ENCODE data around the gene CHCHD4. TPM values are rescaled to one million over a fixed set of nuclear protein-coding genes. Genes with fewer than 3 reads are reported as not detected.
A peak's percentile ranks its signal among the peaks of the same experiment; 100 is the strongest.

Gene CHCHD4
- total and polyA plus RNA-seq, 10 of the 15 experiments (the other 5 are each of a cell fraction or from before 2014, with no cell fraction given) = 21.0 to 46.8 (median 29.0) TPM

GRCh38 chr3:14156843-14157561, 32.3 kb upstream of the CHCHD4 start:
- H3K4me2 ChIP-seq (ENCODE audit: control insufficient read depth, insufficient read depth) = no peak overlapping the region
- FAIRE-seq (no peak), ATAC-seq (no peak), DNase-seq (ENCODE audit: low read depth, low spot score) (no peak)
- H3K27ac ChIP-seq (ENCODE audit: control insufficient read depth, insufficient read depth) = no peak overlapping the region
- H3K9ac ChIP-seq (ENCODE audit: control insufficient read depth, insufficient read depth, low read length) = no peak overlapping the region
- CTCF ChIA-PET = no interaction called here
- H3K79me2 ChIP-seq (ENCODE audit: control insufficient read depth, insufficient read depth, low read length) = no peaks in the 10 kb centered on the region
- H3K9me3 ChIP-seq (replicated peaks; ENCODE audit: control insufficient read depth, insufficient read depth, low read length) = peaks cover 5% of the 10 kb centered on the region; the same call in 2 of the 3 replicates
- SMC1A ChIA-PET (ENCODE audit: uncharacterized antibody, unreplicated experiment) = interaction anchor here (0.6 kb wide), 1 partner anchor 498 kb away, joined by 3 read pairs; no protein-coding TSS in a partner anchor
- H3K27me3 ChIP-seq (replicated peaks in 1 of 2; ENCODE audit: control insufficient read depth in 2 of 2, insufficient read depth in 2 of 2, low read length in 1 of 2) = no peaks in the 10 kb centered on the region
- RAD21 ChIA-PET (ENCODE audit: unreplicated experiment) = no interaction called here
- H3K36me3 ChIP-seq (ENCODE audit: control insufficient read depth in 2 of 2, insufficient read depth in 2 of 2, low read length in 1 of 2) = peaks cover 13 to 43% of the 10 kb centered on the region in 2 experiments
- BruUV-seq (replicated peaks) = no TSS peak
- H3K4me1 ChIP-seq (ENCODE audit: control insufficient read depth, insufficient read depth, low read length) = no peaks in the 10 kb centered on the region
- H3K4me3 ChIP-seq = no peak overlapping the region
- intact Hi-C loops (cut with micrococcal nuclease; ENCODE audit: unreplicated experiment) = no loop called here
- H2AFZ ChIP-seq (ENCODE audit: control insufficient read depth, low read depth, low read length) = no peak overlapping the region
- no peaks in the 10 kb centered on the region for H4K20me1 ChIP-seq (ENCODE audit: control insufficient read depth, insufficient read depth)
- TF ChIP-seq YY1 (IDR thresholded peaks at IDR 0.05; ENCODE audit: low read depth, low read length) (no peak), POLR2A (IDR thresholded peaks at IDR 0.05; ENCODE audit: low read depth, low read length) (0 out of 2 replicates have a peak, but pooled peaks have one; percentile 7)
- WGBS (ENCODE audit: insufficient coverage, insufficient replicate concordance, low lambda C conversion rate, missing lambda C conversion rate) = 96% methylated on average over 13 of the region's 13 CpGs
- in situ Hi-C loops (cut with MboI) = no loop called here
- POLR2A ChIA-PET = no interaction called here

- DNase-seq (ENCODE audit: low read depth, low spot score) (no peak), FAIRE-seq (no peak), ATAC-seq (no peak)
- 0 out of 2 replicates have a peak, but pooled peaks have one; percentile 26 for TF ChIP-seq POLR2A (IDR thresholded peaks at IDR 0.05; ENCODE audit: low read depth, low read length)
- TF ChIP-seq TBL1XR1 (IDR thresholded peaks at IDR 0.05; ENCODE audit: low read depth, low read length) = no peak
- no TSS peak for BruUV-seq (replicated peaks)
- Histone ChIP-seq H2AFZ (ENCODE audit: control insufficient read depth, low read depth, low read length) (no peak overlapping the region), H3K9ac (ENCODE audit: control insufficient read depth, insufficient read depth, low read length) (no peak overlapping the region), H3K79me2 (ENCODE audit: control insufficient read depth, insufficient read depth, low read length) (no peaks in the 10 kb centered on the region), H3K4me3 (no peak overlapping the region), H3K4me2 (ENCODE audit: control insufficient read depth, insufficient read depth) (no peak overlapping the region), H3K27ac (ENCODE audit: control insufficient read depth, insufficient read depth) (no peak overlapping the region), H3K27me3 (replicated peaks in 1 of 2; ENCODE audit: control insufficient read depth in 2 of 2, insufficient read depth in 2 of 2, low read length in 1 of 2) (no peaks in the 10 kb centered on the region), H3K9me3 (replicated peaks; ENCODE audit: control insufficient read depth, insufficient read depth, low read length) (no peaks in the 10 kb centered on the region), H3K36me3 (ENCODE audit: control insufficient read depth in 2 of 2, insufficient read depth in 2 of 2, low read length in 1 of 2) (peaks cover 13 to 37% of the 10 kb centered on the region in 2 experiments), H4K20me1 (ENCODE audit: control insufficient read depth, insufficient read depth) (no peaks in the 10 kb centered on the region), H3K4me1 (ENCODE audit: control insufficient read depth, insufficient read depth, low read length) (no peaks in the 10 kb centered on the region)
- SMC1A ChIA-PET (ENCODE audit: uncharacterized antibody, unreplicated experiment) = no interaction called here
- in situ Hi-C loops (cut with MboI) = no loop called here
- WGBS (ENCODE audit: insufficient coverage, insufficient replicate concordance, low lambda C conversion rate, missing lambda C conversion rate) = 98% methylated on average over 7 of the region's 7 CpGs
- CTCF ChIA-PET = no interaction called here
- POLR2A ChIA-PET = no interaction called here
- RAD21 ChIA-PET (ENCODE audit: unreplicated experiment) = no interaction called here
- intact Hi-C loops (cut with micrococcal nuclease; ENCODE audit: unreplicated experiment) = no loop called here
Measured at GRCh38 chr3:14156201-14156600, 31.5 kb upstream of the CHCHD4 start.

Measured in GM12878 (cell line).